Smooth muscle cell (in vitro differentiated cells): ENCODE results near the gene EVX2. TPM values are rescaled to one million over a fixed set of nuclear protein-coding genes. Genes with fewer than 3 reads are reported as not detected.

Experiments
- DNase-seq: peaks from one replicate; lab custom pipeline; 2025; ENCODE audit not compliant: unreplicated experiment; lab: John Stamatoyannopoulos, UW
- H2AFZ ChIP-seq: fragments of 200-600 bp; sonication (generic); 2 replicates; pipeline ENCODE4 v1.6.0; 2016; ENCODE audit warnings: antibody characterized with exemption, low read depth, mild to moderate bottlenecking
- H3F3A ChIP-seq: fragments of 200-600 bp; sonication (generic); 2 replicates; pipeline ENCODE4 v1.6.0; 2017; ENCODE audit warnings: antibody characterized with exemption, low read depth
- H3K27ac ChIP-seq: fragments of 200-600 bp; sonication (generic); 2 replicates; pipeline ENCODE4 v1.5.1; 2016; ENCODE audit warnings: low read depth, mild to moderate bottlenecking
- H3K27me3 ChIP-seq: fragments of 200-600 bp; sonication (generic); 2 replicates; pipeline ENCODE4 v1.6.1; 2016; ENCODE audit warnings: low read depth, mild to moderate bottlenecking
- H3K36me3 ChIP-seq: fragments of 200-600 bp; sonication (generic); 2 replicates; pipeline ENCODE4 v1.5.1; 2016; ENCODE audit warnings: low read depth
- H3K4me1 ChIP-seq: fragments of 200-600 bp; sonication (generic); 2 replicates; pipeline ENCODE4 v1.5.1; 2016; ENCODE audit warnings: low read depth
- H3K4me2 ChIP-seq: fragments of 200-600 bp; sonication (generic); 2 replicates; pipeline ENCODE4 v1.6.0; 2016; ENCODE audit warnings: mild to moderate bottlenecking
- H3K4me3 ChIP-seq: fragments of 200-600 bp; sonication (generic); 2 replicates; pipeline ENCODE4 v1.5.1; 2016; ENCODE audit warnings: mild to moderate bottlenecking
- H3K79me2 ChIP-seq: fragments of 200-600 bp; sonication (generic); 2 replicates; pipeline ENCODE4 v1.6.0; 2016; ENCODE audit warnings: low read depth, mild to moderate bottlenecking
- H3K9ac ChIP-seq: fragments of 200-600 bp; sonication (generic); 2 replicates; pipeline ENCODE4 v1.6.0; 2016; ENCODE audit warnings: low read depth
- H3K9me3 ChIP-seq: fragments of 200-600 bp; sonication (generic); replicated peaks from 2 replicates; pipeline ENCODE4 v1.5.1; 2016; ENCODE audit warnings: low read depth
- H4K20me1 ChIP-seq: fragments of 200-600 bp; sonication (generic); 2 replicates; pipeline ENCODE4 v1.6.0; 2016; ENCODE audit warnings: low read depth
- CTCF ChIP-seq: fragments of 200-600 bp; sonication (generic); IDR thresholded peaks from 2 replicates; pipeline ENCODE4 v1.5.1; 2017; ENCODE audit warnings: borderline replicate concordance, mild to moderate bottlenecking, antibody characterized with exemption; ENCODE audit not compliant: insufficient read depth, poor library complexity, severe bottlenecking
- WGBS: methylation state at CpG from one replicate; pipeline ENCODE4 v1.1.7; 2016; ENCODE audit warnings: low lambda C conversion rate; 5-methylcytosine and 5-hydroxymethylcytosine counted together
- polyA plus RNA-seq: library from polyadenylated mRNA; unstranded; fragments of >200 nt; fragmentation: Nextera tagmentation; extraction: Ambion mirVana; gene quantifications from 2 replicates; pipeline ENCODE4 v1.2.1, GENCODE V29; 2016
- total RNA-seq: library from RNA; depleted of rRNA; stranded (reverse); fragments of >200 nt; gene quantifications from 2 replicates; pipeline ENCODE4 v1.2.3, GENCODE V29; 2014

EVX2 gene
- total and polyA plus RNA-seq, 2 experiments from 2014 or later = 0.04 TPM; not detected in 1

GRCh38 chr2:176122052-176122682, 38.4 kb upstream of the EVX2 start:
- no peaks in the 10 kb centered on the region for H3K79me2 ChIP-seq
- H3K4me1 ChIP-seq = no peaks in the 10 kb centered on the region
- H3K4me2 ChIP-seq = peak overlapping the region; percentile 87
- no peak overlapping the region for H3K27ac ChIP-seq
- no peak for DNase-seq
- no peaks in the 10 kb centered on the region for H3K36me3 ChIP-seq
- H4K20me1 ChIP-seq = peaks cover 72% of the 10 kb centered on the region
- H3F3A ChIP-seq = no peaks in the 10 kb centered on the region
- peak overlapping the region; percentile 45 for H3K4me3 ChIP-seq
- H3K9me3 ChIP-seq = no peaks in the 10 kb centered on the region
- no peak for TF ChIP-seq CTCF
- peaks cover 100% of the 10 kb centered on the region for H3K27me3 ChIP-seq
- H3K9ac ChIP-seq = no peak overlapping the region
- H2AFZ ChIP-seq = no peak overlapping the region
- WGBS = 2% methylated on average over 43 of the region's 47 CpGs

GRCh38 chr2:176121190-176122051, 37.7 kb upstream of the EVX2 start:
- H3K27ac ChIP-seq = no peak overlapping the region

GRCh38 chr2:176120364-176121189, 36.8 kb upstream of the EVX2 start:
- Histone ChIP-seq H3K9ac (no peak overlapping the region), H3K79me2 (no peaks in the 10 kb centered on the region), H3K27me3 (peaks cover 100% of the 10 kb centered on the region), H3K9me3 (no peaks in the 10 kb centered on the region), H3K4me2 (no peak overlapping the region), H3F3A (no peaks in the 10 kb centered on the region), H3K4me3 (no peak overlapping the region), H4K20me1 (peaks cover 88% of the 10 kb centered on the region), H3K4me1 (no peaks in the 10 kb centered on the region), H2AFZ (no peak overlapping the region), H3K27ac (no peak overlapping the region), H3K36me3 (no peaks in the 10 kb centered on the region)
- no peak for DNase-seq
- WGBS = 66% methylated on average over 13 of the region's 13 CpGs
- TF ChIP-seq CTCF = peak; percentile 16

More at GRCh38 chr2:176121190-176122051, 37.7 kb upstream of the EVX2 start:
- no peaks in the 10 kb centered on the region for H3F3A ChIP-seq
- TF ChIP-seq CTCF = no peak
- H3K4me3 ChIP-seq = no peak overlapping the region
- H4K20me1 ChIP-seq = peaks cover 80% of the 10 kb centered on the region
- DNase-seq = no peak
- peaks cover 100% of the 10 kb centered on the region for H3K27me3 ChIP-seq
- H3K4me2 ChIP-seq = no peak overlapping the region
- no peak overlapping the region for H3K9ac ChIP-seq
- no peak overlapping the region for H2AFZ ChIP-seq
- no peaks in the 10 kb centered on the region for H3K79me2 ChIP-seq
- no peaks in the 10 kb centered on the region for H3K36me3 ChIP-seq
- no peaks in the 10 kb centered on the region for H3K4me1 ChIP-seq
- no peaks in the 10 kb centered on the region for H3K9me3 ChIP-seq
- WGBS = 25% methylated on average over 52 of the region's 53 CpGs
